ENCODE data around the gene LIG1. TPM values are rescaled to one million over a fixed set of nuclear protein-coding genes. Genes with fewer than 3 reads are reported as not detected.

The LIG1 gene
- total RNA-seq, 1 experiment from 2014 or later, result 115 TPM

GRCh38 chr19:48192750-48193149 lies 22.6 kb upstream of the LIG1 start:
- H3K27me3 Mint-ChIP-seq (ENCODE audit: low read depth), result no peaks in the 10 kb centered on the region; the same call in 1 of the 2 replicates
- H3K4me3 Mint-ChIP-seq, result no peak overlapping the region
- no peak for TF ChIP-seq CTCF (conservative IDR thresholded peaks at IDR 0.05)

More at GRCh38 chr19:48192750-48193149, 22.6 kb upstream of the LIG1 start:
- Histone ChIP-seq H3K79me1 (ENCODE audit: insufficient read depth, low read depth, low read length, poor library complexity, severe bottlenecking) (no peaks in the 10 kb centered on the region), H2BK15ac (ENCODE audit: low read depth, low read length) (no peak overlapping the region), H3K27ac (ENCODE audit: insufficient read length, low read depth, low read length) (no peak overlapping the region), H3K56ac (ENCODE audit: insufficient read length, low read depth, low read length) (no peak overlapping the region), H3K23ac (ENCODE audit: insufficient read length, low read depth, low read length) (no peak overlapping the region), H4K91ac (ENCODE audit: insufficient read length, low read depth, low read length) (no peak overlapping the region), H3K4me1 (ENCODE audit: insufficient read depth, low read length) (0 out of 2 replicates have a peak, but pooled peaks cover 2% of the 10 kb centered on the region), H3K18ac (ENCODE audit: insufficient read length, low read depth, low read length) (no peak overlapping the region), H3T11ph (ENCODE audit: low read length) (no peak overlapping the region), H3K4ac (ENCODE audit: low read depth, low read length) (no peak overlapping the region), H2BK5ac (ENCODE audit: insufficient read length, low read length) (no peak overlapping the region), H3K79me2 (ENCODE audit: insufficient read depth, low read length) (no peaks in the 10 kb centered on the region), H3K9me3 (ENCODE audit: control insufficient read depth, low read depth, low read length) (no peaks in the 10 kb centered on the region), H2BK20ac (ENCODE audit: low read depth, low read length, poor library complexity, severe bottlenecking) (no peak overlapping the region), H4K20me1 (ENCODE audit: control insufficient read depth, insufficient read depth, insufficient read length) (no peaks in the 10 kb centered on the region), H3K4me2 (ENCODE audit: insufficient read depth, insufficient read length, low read length) (no peak overlapping the region), H3K9ac (ENCODE audit: extremely low read depth, insufficient read length, low read length) (no peak overlapping the region), H2BK120ac (ENCODE audit: low read depth, low read length, poor library complexity, severe bottlenecking) (no peak overlapping the region), H3K14ac (ENCODE audit: insufficient read depth, low read length) (no peak overlapping the region), H3K23me2 (ENCODE audit: insufficient read length, low read depth, low read length, poor library complexity, severe bottlenecking) (no peaks in the 10 kb centered on the region), H2AK5ac (ENCODE audit: insufficient read length, low read length) (no peak overlapping the region), H4K5ac (ENCODE audit: insufficient read length, low read depth, low read length) (no peak overlapping the region), H2BK12ac (ENCODE audit: insufficient read length, low read depth, low read length) (no peak overlapping the region), H4K8ac (replicated peaks; ENCODE audit: insufficient read length, low read depth, low read length) (no peak overlapping the region), H2AFZ (ENCODE audit: low read length) (no peak overlapping the region), H3K27me3 (ENCODE audit: insufficient read depth, low read length) (no peaks in the 10 kb centered on the region)
- H3K36me3 Mint-ChIP-seq (ENCODE audit: insufficient read depth in 1 of 3, low read depth in 3 of 3), result peaks cover 25 to 43% (median 26%) of the 10 kb centered on the region in 3 experiments
- H3K4me1 Mint-ChIP-seq, result peaks cover 25 to 29% of the 10 kb centered on the region in 2 experiments
- no peak overlapping the region for H3K27ac Mint-ChIP-seq
- DNase-seq, result no peak
- H3K9me3 Mint-ChIP-seq, result peaks cover 10 to 20% of the 10 kb centered on the region in 2 experiments
- WGBS (ENCODE audit: extremely low coverage, insufficient read length, low lambda C conversion rate), result no CpG with 5 or more reads among the region's 7 CpGs

Measured in H9 (cell line).